ENCODE results near the gene EYS. TPM values are rescaled to one million over a fixed set of nuclear protein-coding genes. Genes with fewer than 3 reads are reported as not detected.

Gene EYS
- total and polyA plus RNA-seq, 2 of the 13 experiments (the other 11 are each of a cell fraction or from before 2014, with no cell fraction given): 0.04 to 0.07 TPM

DNA sequence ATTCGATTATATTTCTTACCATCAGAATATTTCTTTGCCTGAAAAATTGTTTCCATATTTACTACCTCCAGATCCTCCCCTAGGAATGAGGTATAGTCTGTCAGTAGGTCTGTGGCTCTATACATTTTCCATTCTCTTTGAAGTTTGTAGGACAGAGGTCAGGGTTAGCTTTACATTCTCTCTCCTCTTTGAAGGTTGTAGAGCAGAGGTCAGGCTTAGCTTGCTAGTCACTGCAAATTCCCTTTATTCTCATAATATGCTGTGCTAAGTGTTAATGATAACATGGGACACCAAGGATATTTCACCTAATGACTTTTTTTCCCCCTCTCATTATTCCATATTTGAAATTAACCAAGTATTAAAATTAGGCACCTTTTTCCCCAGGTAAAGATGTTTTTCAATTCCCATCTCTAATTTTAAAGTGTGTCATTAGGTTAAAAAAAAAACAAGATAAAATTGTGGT, 1660.2 kb downstream of the EYS start (continued):
- TF ChIP-seq, protein P1, sequence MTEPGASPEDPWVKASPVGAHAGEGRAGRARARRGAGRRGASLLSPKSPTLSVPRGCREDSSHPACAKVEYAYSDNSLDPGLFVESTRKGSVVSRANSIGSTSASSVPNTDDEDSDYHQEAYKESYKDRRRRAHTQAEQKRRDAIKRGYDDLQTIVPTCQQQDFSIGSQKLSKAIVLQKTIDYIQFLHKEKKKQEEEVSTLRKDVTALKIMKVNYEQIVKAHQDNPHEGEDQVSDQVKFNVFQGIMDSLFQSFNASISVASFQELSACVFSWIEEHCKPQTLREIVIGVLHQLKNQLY (CRISPR knock-in tag; IDR thresholded peaks at IDR 0.05): peak; percentile 37; the same call in 1 of the 2 replicates
- TF ChIP-seq ZSCAN25 (CRISPR knock-in tag; IDR thresholded peaks at IDR 0.05): no peak
- TF ChIP-seq MED1 (CRISPR knock-in tag; IDR thresholded peaks at IDR 0.05): peak; percentile 81
- no peak for TF ChIP-seq ZNF773 (CRISPR knock-in tag; IDR thresholded peaks at IDR 0.05; ENCODE audit: borderline replicate concordance)
- TF ChIP-seq KDM1A (CRISPR knock-in tag; IDR thresholded peaks at IDR 0.05): no peak
- TF ChIP-seq ASH2L (IDR thresholded peaks at IDR 0.05; ENCODE audit: insufficient read length, low read depth, low read length): peak; percentile 99
- TF ChIP-seq EHMT2 (IDR thresholded peaks at IDR 0.05; ENCODE audit: borderline replicate concordance, low read depth, low read length): peak; percentile 73; the same call in 1 of the 2 replicates
- no peak for TF ChIP-seq ZNF607 (CRISPR knock-in tag; IDR thresholded peaks at IDR 0.05; ENCODE audit: borderline replicate concordance)
- TF ChIP-seq PHF20 (CRISPR knock-in tag; IDR thresholded peaks at IDR 0.05): no peak
- 0 out of 2 replicates have a peak, but pooled peaks have one; percentile 22 for TF ChIP-seq ZNF24 (IDR thresholded peaks at IDR 0.05)
- TF ChIP-seq ZNF75D (CRISPR knock-in tag; IDR thresholded peaks at IDR 0.05; ENCODE audit: borderline replicate concordance): no peak
- TF ChIP-seq, protein P2, sequence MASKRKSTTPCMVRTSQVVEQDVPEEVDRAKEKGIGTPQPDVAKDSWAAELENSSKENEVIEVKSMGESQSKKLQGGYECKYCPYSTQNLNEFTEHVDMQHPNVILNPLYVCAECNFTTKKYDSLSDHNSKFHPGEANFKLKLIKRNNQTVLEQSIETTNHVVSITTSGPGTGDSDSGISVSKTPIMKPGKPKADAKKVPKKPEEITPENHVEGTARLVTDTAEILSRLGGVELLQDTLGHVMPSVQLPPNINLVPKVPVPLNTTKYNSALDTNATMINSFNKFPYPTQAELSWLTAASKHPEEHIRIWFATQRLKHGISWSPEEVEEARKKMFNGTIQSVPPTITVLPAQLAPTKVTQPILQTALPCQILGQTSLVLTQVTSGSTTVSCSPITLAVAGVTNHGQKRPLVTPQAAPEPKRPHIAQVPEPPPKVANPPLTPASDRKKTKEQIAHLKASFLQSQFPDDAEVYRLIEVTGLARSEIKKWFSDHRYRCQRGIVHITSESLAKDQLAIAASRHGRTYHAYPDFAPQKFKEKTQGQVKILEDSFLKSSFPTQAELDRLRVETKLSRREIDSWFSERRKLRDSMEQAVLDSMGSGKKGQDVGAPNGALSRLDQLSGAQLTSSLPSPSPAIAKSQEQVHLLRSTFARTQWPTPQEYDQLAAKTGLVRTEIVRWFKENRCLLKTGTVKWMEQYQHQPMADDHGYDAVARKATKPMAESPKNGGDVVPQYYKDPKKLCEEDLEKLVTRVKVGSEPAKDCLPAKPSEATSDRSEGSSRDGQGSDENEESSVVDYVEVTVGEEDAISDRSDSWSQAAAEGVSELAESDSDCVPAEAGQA (IDR thresholded peaks at IDR 0.05; ENCODE audit: low read depth): no peak
- TF ChIP-seq, protein P2 (CRISPR knock-in tag; IDR thresholded peaks at IDR 0.05; ENCODE audit: borderline replicate concordance): peak; percentile 68; the same call in 1 of the 2 replicates
- no peak; the same call in 1 of the 2 replicates for TF ChIP-seq ARID4A (CRISPR knock-in tag; IDR thresholded peaks at IDR 0.05; ENCODE audit: borderline replicate concordance)
- peak; percentile 94 for TF ChIP-seq SOX5 (CRISPR knock-in tag; IDR thresholded peaks at IDR 0.05; ENCODE audit: borderline replicate concordance)
- no peak for TF ChIP-seq KLF13 (CRISPR knock-in tag; IDR thresholded peaks at IDR 0.05)
- peak; percentile 48; the same call in 1 of the 2 replicates for TF ChIP-seq ZNF264 (CRISPR knock-in tag; IDR thresholded peaks at IDR 0.05)
- TF ChIP-seq HNF4A (CRISPR knock-in tag; IDR thresholded peaks at IDR 0.05): peak; percentile 95
- TF ChIP-seq ZNF569 (CRISPR knock-in tag; IDR thresholded peaks at IDR 0.05; ENCODE audit: borderline replicate concordance): no peak
- TF ChIP-seq ZNF232 (CRISPR knock-in tag; IDR thresholded peaks at IDR 0.05; ENCODE audit: borderline replicate concordance): no peak
- TF ChIP-seq TAF15 (IDR thresholded peaks at IDR 0.05; ENCODE audit: low read depth, low read length, poor library complexity, severe bottlenecking): no peak

Measured in HepG2 (cell line).